Renal cortex interstitium (tissue), 11 donors: ENCODE results near the gene RNF130. TPM values are rescaled to one million over a fixed set of nuclear protein-coding genes. Genes with fewer than 3 reads are reported as not detected.

Experiments
- DNase-seq, 11 donors: peaks; one replicate each; pipeline ENCODE4 v3.0.0-alpha.2; 2013; ENCODE audit warnings: low read depth in 9 of 11, low spot score in 4 of 11; ENCODE audit errors: extremely low read depth in 1 of 11
- polyA plus RNA-seq, 3 donors: library from polyadenylated mRNA; unstranded; fragments of 120-200 nt; gene quantifications; one replicate each; pipeline ENCODE4 v1.2.1, GENCODE V29; 2013; ENCODE audit not compliant: insufficient read length in 3 of 3

Gene RNF130
- polyA plus RNA-seq, 3 donors = 66.5 to 70.2 (median 68.9) TPM

DNA sequence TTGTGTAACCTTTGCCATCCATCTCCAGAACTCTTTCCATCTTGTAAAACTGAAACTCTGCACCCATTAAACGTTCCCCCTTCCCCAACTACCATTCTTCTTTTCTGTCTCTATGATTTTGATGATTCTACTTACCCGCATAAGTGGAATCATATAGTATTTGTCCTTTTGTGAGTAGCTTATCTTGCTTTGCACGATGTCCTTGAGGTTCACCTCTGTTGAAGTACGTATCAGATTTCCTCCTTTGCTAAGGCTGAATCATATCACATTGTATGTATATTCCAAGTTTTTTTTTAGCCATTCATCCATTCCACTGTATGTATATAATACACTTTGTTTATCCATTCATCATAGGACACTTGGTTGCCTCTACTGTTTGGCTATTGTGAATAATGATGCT is 2.9 kb upstream of the RNF130 start:
- DNase-seq = no peak

- DNase-seq = no peak
These were observed 997 bp upstream of the RNF130 start for GRCh38 chr5:180072556-180072955.

GRCh38 chr5:180072256-180072548 is 643 bp upstream of the RNF130 start:
- DNase-seq = no peak

DNA sequence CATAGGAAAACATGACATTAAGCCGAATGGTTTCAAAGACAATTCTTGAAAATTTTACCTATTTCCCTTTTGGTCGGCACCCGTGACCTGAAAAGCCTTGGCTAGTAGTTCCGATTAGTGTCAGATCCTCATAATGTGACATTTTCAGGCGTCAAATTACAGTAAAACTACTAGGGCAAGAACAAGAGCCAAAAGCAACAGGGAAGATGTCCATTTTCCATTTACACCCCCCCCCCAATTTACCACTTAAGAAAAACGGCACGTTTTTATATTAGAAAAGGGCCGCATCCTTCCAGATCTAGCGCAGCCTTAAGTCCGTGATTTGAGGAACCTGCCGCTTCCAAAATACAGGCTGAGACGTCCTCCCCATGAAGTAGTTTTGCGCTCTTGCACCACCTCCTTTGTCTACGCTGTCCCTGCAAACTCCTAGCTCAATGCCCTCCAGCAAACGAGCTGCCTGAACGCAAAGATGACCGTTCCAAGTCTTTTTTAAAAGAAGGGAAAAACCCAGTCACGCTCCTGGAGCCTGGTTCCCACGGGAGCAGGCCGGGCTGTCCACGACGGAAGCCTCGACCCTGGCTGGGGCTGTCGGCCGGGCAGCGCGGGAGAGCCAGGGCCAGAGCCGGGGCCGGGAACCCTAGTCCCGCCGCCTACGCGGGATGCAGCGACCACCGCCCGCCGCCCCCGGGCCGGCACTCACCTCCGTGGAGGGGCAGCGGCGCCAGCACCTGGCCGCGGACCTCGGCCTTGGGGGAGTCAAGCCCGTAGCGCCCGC is 616 bp downstream of the RNF130 start:
- peak in 4 of 11 donors; percentile 24 to 41 (median 28) for DNase-seq

- DNase-seq = no peak
These were observed 1.8 kb downstream of the RNF130 start for GRCh38 chr5:180069589-180070247.

- no peak for DNase-seq
These were observed 3.0 kb downstream of the RNF130 start for GRCh38 chr5:180068519-180069090.

DNA sequence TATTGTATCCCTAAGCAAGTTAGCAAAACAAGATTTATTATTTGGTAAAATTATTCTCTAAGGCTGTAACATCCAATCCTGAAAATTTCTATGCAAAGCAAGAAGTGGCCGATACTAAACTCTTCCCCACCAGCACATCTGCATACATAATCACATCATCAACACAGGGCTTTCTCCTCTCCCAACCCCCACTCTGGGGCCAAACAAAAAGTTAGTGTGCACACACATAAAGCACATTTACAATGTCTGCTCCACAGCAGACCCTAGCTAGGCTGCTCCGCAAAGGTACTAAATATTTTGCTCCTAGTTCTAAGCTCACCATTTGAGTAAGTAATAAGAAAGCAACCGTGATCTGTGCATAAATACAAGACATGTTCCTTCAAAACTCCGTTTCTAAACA is 3.6 kb downstream of the RNF130 start:
- no peak for DNase-seq

DNA sequence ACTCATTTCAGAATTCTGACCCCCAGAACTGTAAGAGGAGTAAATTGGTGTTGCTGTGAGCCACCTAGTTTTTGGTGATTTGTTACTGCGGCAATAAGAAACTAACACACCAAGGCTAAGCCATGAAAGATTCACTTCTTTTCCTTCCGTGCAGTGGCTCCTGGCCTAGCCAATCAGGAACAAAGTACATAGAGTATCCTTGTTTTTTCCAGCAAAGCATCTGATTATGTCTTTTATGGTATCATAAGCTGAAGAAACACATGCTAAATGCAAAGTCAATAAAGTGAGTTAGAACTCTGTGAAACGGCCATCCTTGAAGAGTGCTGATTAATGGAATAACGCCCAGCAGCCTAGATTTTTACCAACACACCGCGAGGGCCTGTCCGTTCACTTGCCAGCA is 11.4 kb downstream of the RNF130 start:
- DNase-seq = no peak

GRCh38 chr5:180059326-180059725 is 12.2 kb downstream of the RNF130 start:
- no peak for DNase-seq

DNA sequence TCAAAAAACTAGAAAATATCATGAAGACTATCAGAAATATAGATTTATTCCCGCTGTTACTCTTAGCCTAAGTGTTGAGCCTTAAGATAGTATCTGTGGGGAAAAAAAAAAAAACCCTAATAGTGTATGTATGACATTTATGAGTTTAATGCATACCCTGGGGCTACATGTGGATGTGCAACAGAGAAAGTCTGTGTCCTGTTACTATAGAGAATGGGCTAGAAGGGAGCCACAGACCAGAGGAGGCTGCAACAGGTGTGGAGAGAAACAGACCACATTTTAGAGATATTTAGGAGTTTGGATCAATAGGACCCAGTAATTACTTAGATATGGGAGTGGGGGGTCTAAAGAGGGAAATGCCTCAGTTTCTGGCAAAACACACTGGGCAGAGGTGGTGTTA is 15.4 kb downstream of the RNF130 start:
- DNase-seq = no peak

DNA sequence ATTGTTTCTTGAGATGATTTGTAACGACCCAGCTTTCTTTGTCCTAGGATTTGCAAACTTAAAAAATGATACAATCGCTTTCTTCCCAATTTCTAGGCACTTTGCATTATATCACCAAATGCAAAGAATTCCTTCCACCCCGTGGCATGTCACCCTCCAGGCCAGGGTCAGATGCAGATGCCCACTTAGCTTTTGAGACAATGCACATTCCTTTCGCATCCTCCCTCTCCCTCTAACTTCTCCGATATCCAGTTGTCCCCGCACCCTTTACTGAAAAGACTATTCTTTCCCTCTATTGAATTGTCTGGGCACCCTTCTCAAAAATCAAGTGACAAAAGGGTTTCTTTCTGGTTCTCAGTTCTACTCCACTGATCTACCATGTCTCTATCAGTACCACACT is 17.3 kb downstream of the RNF130 start:
- no peak for DNase-seq

GRCh38 chr5:180053061-180053602 is 18.4 kb downstream of the RNF130 start:
- DNase-seq = no peak

- no peak for DNase-seq
These were observed 19.2 kb downstream of the RNF130 start for GRCh38 chr5:180052211-180052818.

GRCh38 chr5:180050121-180050940 is 21.2 kb downstream of the RNF130 start:
- DNase-seq = no peak

GRCh38 chr5:180049185-180049548 is 22.4 kb downstream of the RNF130 start:
- no peak for DNase-seq

DNA sequence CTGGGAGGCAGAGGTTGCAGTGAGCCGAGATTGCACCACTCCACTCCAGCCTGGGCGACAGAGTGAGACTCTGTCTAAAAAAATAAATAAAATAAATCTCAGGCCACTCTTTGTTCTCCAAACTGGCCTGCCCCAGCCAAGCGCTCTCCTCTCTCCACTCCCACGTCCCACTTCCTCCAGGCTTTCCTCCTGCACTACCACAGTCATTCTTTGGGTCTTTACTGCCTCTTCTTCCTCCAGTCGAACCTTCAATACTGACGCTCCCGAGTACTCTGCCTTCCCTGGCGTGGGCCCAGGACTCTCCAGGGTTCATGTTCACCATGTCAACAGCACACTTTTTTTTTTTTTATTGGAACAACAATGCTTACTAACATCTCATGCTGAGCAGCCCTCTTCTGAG is 23.9 kb downstream of the RNF130 start:
- DNase-seq = no peak

DNA sequence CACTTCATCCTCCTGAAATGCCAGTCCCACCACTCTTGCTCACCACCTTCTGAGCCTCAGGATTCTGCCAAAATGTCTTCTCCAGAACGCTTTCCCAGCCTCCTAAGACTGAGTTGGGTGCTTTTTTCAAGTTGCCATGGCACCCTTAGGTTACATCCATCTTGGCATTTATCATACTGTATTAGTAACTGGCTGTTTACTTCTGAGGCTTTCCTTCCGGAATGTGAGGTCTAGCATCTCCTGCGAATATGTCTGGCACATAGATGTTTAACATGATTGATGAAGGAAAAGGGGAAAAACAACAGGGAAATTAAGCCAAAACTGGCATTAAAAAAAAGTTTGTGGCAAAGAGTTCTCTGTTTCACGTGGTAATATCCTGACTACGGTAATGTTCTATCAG is 24.9 kb downstream of the RNF130 start:
- no peak for DNase-seq

DNA sequence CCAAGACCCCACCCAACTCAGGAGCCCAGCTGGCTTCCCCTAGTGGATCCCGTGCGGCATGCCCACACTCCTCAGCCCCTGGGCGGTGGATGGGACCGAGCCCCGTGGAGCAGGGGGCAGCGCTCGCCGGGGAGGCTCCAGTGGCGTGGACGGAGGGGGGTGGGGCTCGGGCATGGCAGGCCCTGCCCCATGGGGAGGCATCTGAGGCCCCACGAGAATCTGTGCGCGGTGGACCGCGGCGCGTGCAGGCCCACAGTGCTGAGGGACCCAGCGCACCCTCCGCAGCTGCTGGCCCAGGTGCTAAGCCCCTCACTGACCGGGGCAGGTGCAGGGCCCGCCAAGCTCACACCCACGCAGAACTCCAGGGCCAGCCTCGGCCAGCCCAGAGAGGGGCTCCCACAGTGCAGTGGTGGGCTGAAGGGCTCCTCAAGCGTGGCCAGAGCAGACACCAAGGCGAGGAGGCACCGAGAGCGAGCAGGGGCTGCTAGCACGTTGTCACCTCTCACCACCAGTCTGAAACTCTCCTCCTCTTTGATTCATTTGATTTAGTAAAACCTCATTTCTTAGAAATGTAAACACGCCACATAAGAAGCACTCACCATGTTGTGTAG is 25.6 kb downstream of the RNF130 start:
- DNase-seq = no peak

DNA sequence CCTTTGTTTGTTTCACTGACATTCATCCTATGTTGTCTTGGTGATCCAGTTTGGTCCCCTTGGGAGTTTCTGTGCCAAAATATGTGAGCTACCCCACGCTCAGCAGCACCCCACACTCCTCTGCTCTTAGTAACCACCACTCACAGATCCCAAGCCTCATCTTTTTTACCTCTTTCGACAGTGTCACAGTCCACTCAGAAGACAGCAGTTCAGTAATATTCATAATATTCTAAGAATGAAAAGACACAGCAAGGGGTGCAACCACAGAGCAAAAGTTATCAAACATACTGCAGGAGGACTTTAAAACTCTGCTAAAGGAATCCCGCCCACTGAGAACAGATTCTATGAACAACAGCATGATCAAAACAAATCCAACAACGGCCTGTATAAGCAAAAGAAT is 28.2 kb downstream of the RNF130 start:
- DNase-seq = no peak
